HL-60/S4 treated with phorbol 12-myristate 13-acetate at 8.2 ng/mL for 4 days and 3 days (cell line): Measurements from ENCODE around the gene GLTP.

ENCODE experiments used
- in situ Hi-C: fragments of 300-500 bp; cut with MboI; formaldehyde crosslinking; loops from 2 replicates; pipeline ENCODE4 v1.15.0; 2022; ENCODE audit warnings: low sequenced_read_pairs

GLTP gene

DNA sequence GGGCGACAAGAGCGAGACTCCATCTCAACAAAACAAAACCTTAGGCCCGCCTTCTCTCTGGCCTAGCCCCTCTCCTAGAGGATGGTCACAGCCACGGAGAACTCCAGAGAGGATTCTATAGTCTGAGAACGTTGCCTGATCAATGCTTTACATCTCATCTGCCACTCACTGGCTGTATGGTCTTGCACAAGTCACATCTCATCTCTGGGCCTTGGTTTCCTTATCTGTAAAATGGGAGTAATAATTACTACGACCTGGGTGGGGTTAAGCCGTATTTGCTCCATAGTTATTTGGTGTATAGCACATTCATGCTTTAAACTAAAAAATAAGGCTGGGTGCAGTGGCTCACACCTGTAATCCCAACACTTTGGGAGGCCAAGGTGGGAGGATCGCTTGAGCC, 55.6 kb downstream of the GLTP start:
- in situ Hi-C loops: no loop called here

GRCh38 chr12:109822951-109823411, 57.4 kb downstream of the GLTP start:
- in situ Hi-C loops: no loop called here

- in situ Hi-C loops: no loop called here
Measured at GRCh38 chr12:109822416-109822815, 57.9 kb downstream of the GLTP start.

- in situ Hi-C loops: no loop called here
Measured at GRCh38 chr12:109821968-109822367, 58.4 kb downstream of the GLTP start.

DNA sequence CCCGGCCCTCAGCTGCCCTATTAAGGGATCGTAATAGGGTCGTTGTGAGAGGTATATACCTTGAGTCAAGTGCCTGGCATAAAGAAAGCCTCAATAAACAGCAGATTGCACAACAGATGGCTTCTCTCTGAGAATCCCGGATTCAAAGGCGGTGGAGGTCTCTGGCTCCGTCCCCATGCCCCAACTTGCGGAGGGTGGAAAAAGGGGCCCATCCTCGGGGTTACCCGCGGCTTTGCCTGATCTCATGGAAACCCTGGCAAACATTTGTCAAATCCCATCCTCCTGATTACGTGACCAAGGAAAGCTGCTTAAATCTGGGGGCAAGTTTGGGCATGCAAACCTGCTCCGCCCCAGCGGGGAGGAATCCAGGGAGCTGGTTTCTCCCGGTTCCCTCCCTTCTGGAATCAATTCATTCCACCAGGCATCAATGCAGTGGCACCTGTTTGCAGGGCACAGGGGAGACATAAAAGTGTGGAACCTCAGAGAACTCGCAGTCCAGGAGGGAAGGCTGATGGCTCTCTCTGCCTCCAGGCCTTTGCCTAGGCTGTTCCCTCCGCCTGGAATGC, 59.4 kb downstream of the GLTP start:
- in situ Hi-C loops: no loop called here

GRCh38 chr12:109818905-109819500, 61.3 kb downstream of the GLTP start:
- in situ Hi-C loops: no loop called here

DNA sequence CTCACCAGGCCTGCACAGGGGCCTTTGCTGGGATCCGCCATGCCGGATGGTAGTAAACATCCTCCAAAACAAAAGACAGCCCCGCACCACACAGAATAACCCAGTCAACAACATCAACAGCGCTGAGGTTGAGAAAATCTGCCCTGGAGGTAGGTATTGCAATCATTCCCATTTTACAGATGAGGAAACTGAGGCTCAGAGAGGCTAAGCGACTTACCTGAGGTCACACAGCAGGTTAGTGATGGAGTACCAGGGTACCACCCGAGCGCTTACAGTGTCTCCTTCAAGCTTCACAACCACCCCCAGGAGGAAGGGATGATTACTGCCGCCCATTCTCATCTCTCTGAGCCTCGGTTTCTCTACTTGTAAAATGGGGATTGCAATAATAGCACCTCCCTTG, 62.1 kb downstream of the GLTP start:
- in situ Hi-C loops: no loop called here

GRCh38 chr12:109817627-109818231, 62.6 kb downstream of the GLTP start:
- in situ Hi-C loops: no loop called here

DNA sequence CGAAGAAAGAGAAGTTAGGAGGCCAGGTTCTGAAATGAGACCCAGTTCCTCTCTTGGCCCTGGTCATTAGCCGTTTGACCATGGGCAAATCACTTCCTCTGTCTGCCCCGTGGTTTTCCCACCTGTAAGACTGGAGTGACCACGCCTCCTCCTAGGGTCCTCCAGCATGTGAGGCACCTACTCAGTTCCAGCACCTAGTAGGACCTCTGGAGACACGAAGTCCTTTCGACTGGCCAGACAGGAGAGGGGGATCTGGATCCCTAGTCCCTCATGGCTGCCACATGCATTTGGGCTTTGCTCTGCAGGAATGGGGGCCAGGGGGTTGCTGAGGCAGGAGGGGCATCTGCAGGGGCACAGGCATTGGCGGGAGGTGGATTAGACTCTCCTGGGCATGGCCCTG, 63.5 kb downstream of the GLTP start:
- in situ Hi-C loops: no loop called here

- in situ Hi-C loops: no loop called here
Measured at GRCh38 chr12:109815757-109816617, 64.4 kb downstream of the GLTP start.

- in situ Hi-C loops: no loop called here
Measured at GRCh38 chr12:109815225-109815624, 65.1 kb downstream of the GLTP start.

DNA sequence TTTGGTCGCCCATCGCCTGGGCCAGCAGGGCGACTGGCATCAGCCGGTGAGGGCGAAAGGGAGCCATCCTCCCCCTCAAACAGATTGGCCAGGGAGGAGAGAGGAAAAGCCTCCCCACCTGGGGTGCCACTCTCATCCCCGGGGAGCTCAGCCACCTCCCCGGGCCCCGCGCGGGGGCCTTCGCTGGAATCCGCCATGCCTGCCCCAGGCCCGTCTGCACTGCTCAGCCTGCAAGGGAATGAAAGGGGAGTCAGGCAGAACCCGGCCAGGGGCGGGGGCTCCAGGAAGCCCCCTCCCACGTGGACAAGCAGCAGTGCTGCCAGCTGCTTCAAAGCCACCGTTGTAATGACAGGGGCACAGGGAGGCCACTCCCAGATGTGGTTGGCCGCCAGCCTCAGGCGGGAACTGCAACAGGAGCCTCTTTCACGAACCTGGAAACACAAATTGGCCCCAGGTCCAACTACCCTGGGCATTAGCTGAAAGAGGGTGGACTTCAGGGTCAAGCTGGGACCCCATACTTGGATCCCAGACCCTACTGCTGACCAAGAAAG, 65.7 kb downstream of the GLTP start:
- in situ Hi-C loops: no loop called here

- in situ Hi-C loops: no loop called here
Measured at GRCh38 chr12:109813810-109814416, 66.4 kb downstream of the GLTP start.

DNA sequence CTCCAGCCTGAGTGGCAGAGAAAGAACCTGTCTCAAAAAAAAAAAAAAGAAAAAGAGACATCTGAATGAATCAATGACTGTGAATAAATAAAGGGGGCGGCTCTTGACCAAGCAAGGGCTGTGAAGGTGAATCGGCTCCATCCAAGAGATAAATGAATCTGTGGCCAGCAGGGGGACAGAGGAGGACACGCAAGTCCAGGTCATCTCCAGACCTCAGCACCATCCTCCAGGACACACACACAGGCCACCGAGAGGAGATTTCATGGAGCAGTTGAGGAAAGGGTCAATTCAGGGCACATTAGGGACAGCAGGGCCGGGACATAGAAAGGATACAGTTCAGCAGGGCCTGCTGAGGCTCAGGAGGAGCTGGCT, 68.7 kb downstream of the GLTP start:
- in situ Hi-C loops: no loop called here

DNA sequence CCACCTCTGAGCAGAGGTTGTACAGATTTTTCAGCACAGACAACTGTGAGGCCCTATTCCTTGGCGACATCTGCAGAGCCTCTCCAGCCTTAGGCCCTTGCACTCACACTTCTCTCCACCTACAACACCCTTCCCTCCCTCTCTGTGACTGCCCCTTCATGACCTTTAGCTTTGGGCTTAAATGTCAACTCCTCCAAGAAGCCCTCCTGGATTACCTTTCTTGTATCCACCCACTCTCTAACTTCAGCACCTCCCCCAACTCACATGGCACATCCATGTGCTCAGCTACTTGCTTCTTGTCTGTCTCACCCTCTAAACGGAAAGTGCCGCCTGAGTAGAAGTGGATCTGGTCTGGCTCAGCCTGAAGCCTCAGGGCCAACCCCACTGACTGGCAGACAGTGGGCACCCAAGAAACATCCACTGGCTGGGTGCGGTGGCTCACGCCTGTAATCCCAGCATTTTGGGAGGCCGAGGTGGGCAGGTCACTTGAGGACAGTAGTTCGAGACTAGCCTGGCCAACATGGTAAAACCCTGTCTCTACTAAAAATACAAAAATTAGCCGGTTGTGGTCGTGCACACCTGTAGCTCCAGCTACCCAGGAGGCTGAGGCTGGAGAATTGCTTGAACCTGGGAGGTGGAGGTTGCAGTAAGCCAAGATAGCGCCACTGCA, 69.3 kb downstream of the GLTP start:
- in situ Hi-C loops: no loop called here

GRCh38 chr12:109808876-109809646, 71.3 kb downstream of the GLTP start:
- in situ Hi-C loops: no loop called here

DNA sequence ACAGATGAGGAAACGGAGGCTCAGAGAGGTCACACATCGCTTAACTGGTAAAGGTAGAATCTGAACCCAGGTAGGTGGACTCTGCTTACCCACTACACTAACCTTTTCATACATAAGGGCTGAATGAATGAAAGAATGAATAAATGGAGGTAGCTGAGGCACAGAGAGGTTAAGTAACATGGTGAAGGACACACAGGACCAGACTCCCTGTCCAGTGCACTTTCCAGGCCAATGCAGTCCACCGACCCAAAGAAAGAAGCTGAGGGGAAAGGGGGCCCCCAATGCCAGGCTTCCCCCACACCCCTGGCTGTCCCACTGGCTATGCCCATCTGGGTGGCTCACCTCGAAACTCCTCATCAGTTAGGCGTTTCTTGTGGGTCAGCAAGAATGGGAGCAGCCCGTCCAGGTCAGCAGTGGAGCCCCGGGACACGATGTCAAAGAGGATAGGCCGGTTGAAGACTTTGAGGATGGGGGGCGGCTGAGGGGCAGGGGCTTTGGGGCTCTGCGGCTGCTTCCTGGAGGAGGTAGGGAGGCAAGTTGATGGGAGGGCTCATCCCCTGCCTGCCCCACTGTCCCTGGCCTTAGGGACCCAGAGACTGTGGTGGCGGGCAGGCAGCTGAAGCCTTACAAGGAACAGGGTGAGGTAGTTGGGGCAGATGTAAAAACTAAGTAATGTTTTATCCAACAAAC, 72.2 kb downstream of the GLTP start:
- in situ Hi-C loops: no loop called here

- in situ Hi-C loops: no loop called here
Measured at GRCh38 chr12:109804820-109805761, 75.2 kb downstream of the GLTP start.
